ENCODE results near the gene GSTA4.

Gene GSTA4

GRCh38 chr6:53032849-53033248 lies 37.8 kb upstream of the GSTA4 start:
- no peak overlapping the region for H2AFZ ChIP-seq (ENCODE audit: low read length, unreplicated experiment)
- H3K79me2 ChIP-seq (ENCODE audit: control insufficient read depth, insufficient read depth, low read length, unreplicated experiment), result no peaks in the 10 kb centered on the region
- H3K4me3 ChIP-seq (ENCODE audit: low read depth, low read length), result no peak overlapping the region
- no peak overlapping the region for H3K27ac ChIP-seq (ENCODE audit: low read depth, low read length)
- H3K36me3 ChIP-seq (ENCODE audit: insufficient read depth, low read length), result peaks cover 5% of the 10 kb centered on the region; the same call in 1 of the 2 replicates
- H3K27me3 ChIP-seq (ENCODE audit: insufficient read depth, low read length), result no peaks in the 10 kb centered on the region
- peaks cover 19% of the 10 kb centered on the region for H3K4me1 ChIP-seq (ENCODE audit: control insufficient read depth, insufficient read depth, low read length, unreplicated experiment)

GRCh38 chr6:53031281-53031680 lies 36.2 kb upstream of the GSTA4 start:
- H3K4me1 ChIP-seq (ENCODE audit: control insufficient read depth, insufficient read depth, low read length, unreplicated experiment), result peaks cover 19% of the 10 kb centered on the region
- no peak overlapping the region for H2AFZ ChIP-seq (ENCODE audit: low read length, unreplicated experiment)
- peaks cover 5% of the 10 kb centered on the region; the same call in 1 of the 2 replicates for H3K36me3 ChIP-seq (ENCODE audit: insufficient read depth, low read length)
- no peaks in the 10 kb centered on the region for H3K79me2 ChIP-seq (ENCODE audit: control insufficient read depth, insufficient read depth, low read length, unreplicated experiment)
- no peak overlapping the region for H3K27ac ChIP-seq (ENCODE audit: low read depth, low read length)
- no peaks in the 10 kb centered on the region for H3K27me3 ChIP-seq (ENCODE audit: insufficient read depth, low read length)
- H3K4me3 ChIP-seq (ENCODE audit: low read depth, low read length), result no peak overlapping the region

- H3K27ac ChIP-seq (ENCODE audit: low read depth, low read length), result no peak overlapping the region
- no peak overlapping the region for H3K4me3 ChIP-seq (ENCODE audit: low read depth, low read length)
- H3K36me3 ChIP-seq (ENCODE audit: insufficient read depth, low read length), result peaks cover 5% of the 10 kb centered on the region; the same call in 1 of the 2 replicates
- H3K27me3 ChIP-seq (ENCODE audit: insufficient read depth, low read length), result no peaks in the 10 kb centered on the region
- no peak overlapping the region for H2AFZ ChIP-seq (ENCODE audit: low read length, unreplicated experiment)
- no peaks in the 10 kb centered on the region for H3K79me2 ChIP-seq (ENCODE audit: control insufficient read depth, insufficient read depth, low read length, unreplicated experiment)
- peaks cover 12% of the 10 kb centered on the region for H3K4me1 ChIP-seq (ENCODE audit: control insufficient read depth, insufficient read depth, low read length, unreplicated experiment)
These were observed 34.7 kb upstream of the GSTA4 start for GRCh38 chr6:53029761-53030160.

GRCh38 chr6:53029257-53029656 lies 34.2 kb upstream of the GSTA4 start:
- Histone ChIP-seq H3K4me1 (ENCODE audit: control insufficient read depth, insufficient read depth, low read length, unreplicated experiment) (peaks cover 12% of the 10 kb centered on the region), H3K4me3 (ENCODE audit: low read depth, low read length) (no peak overlapping the region), H3K27ac (ENCODE audit: low read depth, low read length) (no peak overlapping the region), H3K36me3 (ENCODE audit: insufficient read depth, low read length) (no peaks in the 10 kb centered on the region; the same call in 1 of the 2 replicates), H3K79me2 (ENCODE audit: control insufficient read depth, insufficient read depth, low read length, unreplicated experiment) (no peaks in the 10 kb centered on the region), H2AFZ (ENCODE audit: low read length, unreplicated experiment) (no peak overlapping the region), H3K27me3 (ENCODE audit: insufficient read depth, low read length) (no peaks in the 10 kb centered on the region)

GRCh38 chr6:53028467-53028866 lies 33.4 kb upstream of the GSTA4 start:
- H3K4me1 ChIP-seq (ENCODE audit: control insufficient read depth, insufficient read depth, low read length, unreplicated experiment), result peaks cover 6% of the 10 kb centered on the region
- no peaks in the 10 kb centered on the region for H3K79me2 ChIP-seq (ENCODE audit: control insufficient read depth, insufficient read depth, low read length, unreplicated experiment)
- H3K27me3 ChIP-seq (ENCODE audit: insufficient read depth, low read length), result no peaks in the 10 kb centered on the region
- H3K36me3 ChIP-seq (ENCODE audit: insufficient read depth, low read length), result no peaks in the 10 kb centered on the region; the same call in 1 of the 2 replicates
- H3K27ac ChIP-seq (ENCODE audit: low read depth, low read length), result no peak overlapping the region
- no peak overlapping the region for H2AFZ ChIP-seq (ENCODE audit: low read length, unreplicated experiment)
- H3K4me3 ChIP-seq (ENCODE audit: low read depth, low read length), result no peak overlapping the region

GRCh38 chr6:53027131-53027718 lies 32.1 kb upstream of the GSTA4 start:
- no peaks in the 10 kb centered on the region; the same call in 1 of the 2 replicates for H3K36me3 ChIP-seq (ENCODE audit: insufficient read depth, low read length)
- H3K4me3 ChIP-seq (ENCODE audit: low read depth, low read length), result no peak overlapping the region
- H3K27me3 ChIP-seq (ENCODE audit: insufficient read depth, low read length), result no peaks in the 10 kb centered on the region

GRCh38 chr6:53026526-53026925 lies 31.4 kb upstream of the GSTA4 start:
- no peaks in the 10 kb centered on the region for H3K4me1 ChIP-seq (ENCODE audit: control insufficient read depth, insufficient read depth, low read length, unreplicated experiment)
- H3K27me3 ChIP-seq (ENCODE audit: insufficient read depth, low read length), result no peaks in the 10 kb centered on the region
- no peaks in the 10 kb centered on the region; the same call in 1 of the 2 replicates for H3K36me3 ChIP-seq (ENCODE audit: insufficient read depth, low read length)
- no peak overlapping the region for H3K27ac ChIP-seq (ENCODE audit: low read depth, low read length)
- no peak overlapping the region for H3K4me3 ChIP-seq (ENCODE audit: low read depth, low read length)
- no peak overlapping the region for H2AFZ ChIP-seq (ENCODE audit: low read length, unreplicated experiment)
- no peaks in the 10 kb centered on the region for H3K79me2 ChIP-seq (ENCODE audit: control insufficient read depth, insufficient read depth, low read length, unreplicated experiment)

More at GRCh38 chr6:53027131-53027718, 32.1 kb upstream of the GSTA4 start:
- no peak overlapping the region for H3K27ac ChIP-seq (ENCODE audit: low read depth, low read length)
- no peaks in the 10 kb centered on the region for H3K79me2 ChIP-seq (ENCODE audit: control insufficient read depth, insufficient read depth, low read length, unreplicated experiment)
- no peak overlapping the region for H2AFZ ChIP-seq (ENCODE audit: low read length, unreplicated experiment)
- H3K4me1 ChIP-seq (ENCODE audit: control insufficient read depth, insufficient read depth, low read length, unreplicated experiment), result no peaks in the 10 kb centered on the region

- H3K4me3 ChIP-seq (ENCODE audit: low read depth, low read length), result no peak overlapping the region
- no peaks in the 10 kb centered on the region for H3K27me3 ChIP-seq (ENCODE audit: insufficient read depth, low read length)
- no peaks in the 10 kb centered on the region for H3K36me3 ChIP-seq (ENCODE audit: insufficient read depth, low read length)
- no peaks in the 10 kb centered on the region for H3K79me2 ChIP-seq (ENCODE audit: control insufficient read depth, insufficient read depth, low read length, unreplicated experiment)
- H3K27ac ChIP-seq (ENCODE audit: low read depth, low read length), result no peak overlapping the region
- H2AFZ ChIP-seq (ENCODE audit: low read length, unreplicated experiment), result no peak overlapping the region
- H3K4me1 ChIP-seq (ENCODE audit: control insufficient read depth, insufficient read depth, low read length, unreplicated experiment), result no peaks in the 10 kb centered on the region
These were observed 28.2 kb upstream of the GSTA4 start for GRCh38 chr6:53023323-53023722.

- no peaks in the 10 kb centered on the region for H3K4me1 ChIP-seq (ENCODE audit: control insufficient read depth, insufficient read depth, low read length, unreplicated experiment)
- no peaks in the 10 kb centered on the region; the same call in 1 of the 2 replicates for H3K36me3 ChIP-seq (ENCODE audit: insufficient read depth, low read length)
- no peak overlapping the region for H3K27ac ChIP-seq (ENCODE audit: low read depth, low read length)
- H3K4me3 ChIP-seq (ENCODE audit: low read depth, low read length), result no peak overlapping the region
- no peaks in the 10 kb centered on the region for H3K27me3 ChIP-seq (ENCODE audit: insufficient read depth, low read length)
- H3K79me2 ChIP-seq (ENCODE audit: control insufficient read depth, insufficient read depth, low read length, unreplicated experiment), result no peaks in the 10 kb centered on the region
- no peak overlapping the region for H2AFZ ChIP-seq (ENCODE audit: low read length, unreplicated experiment)
These were observed 25.1 kb upstream of the GSTA4 start for GRCh38 chr6:53020005-53020744.

GRCh38 chr6:53018446-53018845 lies 23.4 kb upstream of the GSTA4 start:
- Histone ChIP-seq H3K27me3 (ENCODE audit: insufficient read depth, low read length) (no peaks in the 10 kb centered on the region), H3K36me3 (ENCODE audit: insufficient read depth, low read length) (no peaks in the 10 kb centered on the region; the same call in 1 of the 2 replicates), H3K79me2 (ENCODE audit: control insufficient read depth, insufficient read depth, low read length, unreplicated experiment) (no peaks in the 10 kb centered on the region), H3K27ac (ENCODE audit: low read depth, low read length) (no peak overlapping the region), H3K4me3 (ENCODE audit: low read depth, low read length) (no peak overlapping the region), H3K4me1 (ENCODE audit: control insufficient read depth, insufficient read depth, low read length, unreplicated experiment) (no peaks in the 10 kb centered on the region), H2AFZ (ENCODE audit: low read length, unreplicated experiment) (no peak overlapping the region)

- Histone ChIP-seq H2AFZ (ENCODE audit: low read length, unreplicated experiment) (no peak overlapping the region), H3K27ac (ENCODE audit: low read depth, low read length) (no peak overlapping the region), H3K4me3 (ENCODE audit: low read depth, low read length) (no peak overlapping the region), H3K4me1 (ENCODE audit: control insufficient read depth, insufficient read depth, low read length, unreplicated experiment) (no peaks in the 10 kb centered on the region), H3K36me3 (ENCODE audit: insufficient read depth, low read length) (peaks cover 7% of the 10 kb centered on the region; the same call in 1 of the 2 replicates), H3K27me3 (ENCODE audit: insufficient read depth, low read length) (no peaks in the 10 kb centered on the region), H3K79me2 (ENCODE audit: control insufficient read depth, insufficient read depth, low read length, unreplicated experiment) (no peaks in the 10 kb centered on the region)
These were observed 20.4 kb upstream of the GSTA4 start for GRCh38 chr6:53015486-53015885.
